ENCODE results near the gene SMIM20. TPM values are rescaled to one million over a fixed set of nuclear protein-coding genes. Genes with fewer than 3 reads are reported as not detected.

Gene SMIM20
- total and polyA plus RNA-seq, 2 experiments from 2014 or later = 56.6 to 82.9 TPM

GRCh38 chr4:25927361-25928195 is 13.6 kb downstream of the SMIM20 start:
- no peaks in the 10 kb centered on the region for H3K9me2 ChIP-seq (ENCODE audit: insufficient read depth)
- H3K36me3 ChIP-seq (ENCODE audit: insufficient read depth) = no peaks in the 10 kb centered on the region
- H3K27ac ChIP-seq (ENCODE audit: low read depth) = no peak overlapping the region
- no peak overlapping the region for H3K4me2 ChIP-seq
- Mint-ChIP-seq H3K27ac (no peak overlapping the region), H3K36me3 (ENCODE audit: low read depth) (peaks cover 9% of the 10 kb centered on the region), H3K9me3 (no peaks in the 10 kb centered on the region), H3K27me3 (ENCODE audit: insufficient read depth, low read depth, poor library complexity) (peaks cover 2% of the 10 kb centered on the region), H3K4me1 (peaks cover 12% of the 10 kb centered on the region; the same call in 1 of the 3 replicates), H3K4me3 (no peak overlapping the region)
- H2AFZ ChIP-seq = no peak overlapping the region
- H3K27me3 ChIP-seq (ENCODE audit: insufficient read depth) = no peaks in the 10 kb centered on the region
- H3F3A ChIP-seq (replicated peaks; ENCODE audit: low read depth) = no peaks in the 10 kb centered on the region
- no peak for TF ChIP-seq POLR2AphosphoS5 (IDR thresholded peaks at IDR 0.05; ENCODE audit: low read depth)
- no peak for TF ChIP-seq ETS1 (IDR thresholded peaks at IDR 0.05)
- no peak for TF ChIP-seq JUNB (IDR thresholded peaks at IDR 0.05; ENCODE audit: unreplicated experiment)
- no peak for TF ChIP-seq REST (IDR thresholded peaks at IDR 0.05; ENCODE audit: unreplicated experiment)
- no peak for TF ChIP-seq ZNF331 (CRISPR knock-in tag; IDR thresholded peaks at IDR 0.05; ENCODE audit: low read depth)
- TF ChIP-seq ZNF462 (CRISPR knock-in tag; IDR thresholded peaks at IDR 0.05) = no peak
- no peak for TF ChIP-seq CREB1 (CRISPR knock-in tag; IDR thresholded peaks at IDR 0.05; ENCODE audit: low read depth)
- TF ChIP-seq EZH2phosphoT487 (IDR thresholded peaks at IDR 0.05; ENCODE audit: unreplicated experiment) = no peak
- TF ChIP-seq CTCF (conservative IDR thresholded peaks at IDR 0.05; ENCODE audit: low read depth in 2 of 2) = no peak
- TF ChIP-seq ZNF114 (CRISPR knock-in tag; IDR thresholded peaks at IDR 0.05) = no peak
- TF ChIP-seq EZH2 (IDR thresholded peaks at IDR 0.05; ENCODE audit: low read depth, unreplicated experiment) = no peak
- no peak for TF ChIP-seq STAT1 (IDR thresholded peaks at IDR 0.05; ENCODE audit: unreplicated experiment)
- TF ChIP-seq NANOG (IDR thresholded peaks at IDR 0.05; ENCODE audit: borderline replicate concordance) = no peak
- no peak for ATAC-seq
- no peaks in the 10 kb centered on the region for H3K4me1 ChIP-seq (ENCODE audit: insufficient read depth)
- H4K20me1 ChIP-seq (replicated peaks; ENCODE audit: insufficient read depth) = no peaks in the 10 kb centered on the region; the same call in 1 of the 2 replicates
- no peak for DNase-seq (ENCODE audit: low spot score)
- H3K4me3 ChIP-seq = no peak overlapping the region
- peaks cover 15% of the 10 kb centered on the region for H3K79me2 ChIP-seq (replicated peaks; ENCODE audit: insufficient read depth)

Data from GM23338 (cell line).